ENCODE measurements around the gene KIR3DL2. TPM values are rescaled to one million over a fixed set of nuclear protein-coding genes. Genes with fewer than 3 reads are reported as not detected.
"Not testable (repeated sequence)": the region's sequence is repeated elsewhere in the genome, so short reads cannot be mapped to it uniquely, and the experiment has no call there.

KIR3DL2 gene
- total and polyA plus RNA-seq, 4 donors, result 0.20 TPM; not detected in 3

- Histone ChIP-seq H3K4me3 (ENCODE audit: low read length in 2 of 2) (no peak overlapping the region), H3K27me3 (ENCODE audit: control insufficient read depth in 1 of 2, insufficient read depth in 2 of 2, low read length in 1 of 2) (no peaks in the 10 kb centered on the region), H3K27ac (ENCODE audit: low read depth in 1 of 2, low read length in 2 of 2) (no peak overlapping the region), H3K9me3 (ENCODE audit: control insufficient read depth, low read length) (peaks cover 2% of the 10 kb centered on the region), H3K36me3 (ENCODE audit: control insufficient read depth in 1 of 2, insufficient read depth in 2 of 2, low read length in 1 of 2) (no peaks in the 10 kb centered on the region), H3K4me1 (ENCODE audit: control insufficient read depth in 1 of 2, insufficient read depth in 2 of 2, low read length in 2 of 2) (no peaks in the 10 kb centered on the region)
- 82 to 83% methylated on average over 15 of the region's 15 CpGs for WGBS, 2 donors
- intact Hi-C loops (cut with DNase I), result no loop called here
- DNase-seq (no peak), ATAC-seq (ENCODE audit: low FRiP score) (no peak)
Observed at GRCh38 chr19:54817670-54818536, 32.3 kb upstream of the KIR3DL2 start.

GRCh38 chr19:54824416-54824815 is 25.8 kb upstream of the KIR3DL2 start:
- H3K4me1 ChIP-seq (ENCODE audit: control insufficient read depth in 1 of 2, insufficient read depth in 2 of 2, low read length in 2 of 2); DNase-seq; H3K9me3 ChIP-seq (ENCODE audit: control insufficient read depth, low read length); H3K36me3 ChIP-seq (ENCODE audit: control insufficient read depth in 1 of 2, insufficient read depth in 2 of 2, low read length in 1 of 2); ATAC-seq (ENCODE audit: low FRiP score); H3K27ac ChIP-seq (ENCODE audit: low read depth in 1 of 2, low read length in 2 of 2); H3K4me3 ChIP-seq (ENCODE audit: low read length in 2 of 2); H3K27me3 ChIP-seq (ENCODE audit: control insufficient read depth in 1 of 2, insufficient read depth in 2 of 2, low read length in 1 of 2); intact Hi-C loops (cut with DNase I): not testable (repeated sequence)
- 54 to 87% methylated on average over 4 of the region's 4 CpGs for WGBS, 2 donors

- H3K4me3 ChIP-seq (ENCODE audit: low read length in 2 of 2); H3K4me1 ChIP-seq (ENCODE audit: control insufficient read depth in 1 of 2, insufficient read depth in 2 of 2, low read length in 2 of 2); intact Hi-C loops (cut with DNase I); H3K9me3 ChIP-seq (ENCODE audit: control insufficient read depth, low read length); ATAC-seq (ENCODE audit: low FRiP score); H3K27ac ChIP-seq (ENCODE audit: low read depth in 1 of 2, low read length in 2 of 2); DNase-seq; H3K27me3 ChIP-seq (ENCODE audit: control insufficient read depth in 1 of 2, insufficient read depth in 2 of 2, low read length in 1 of 2); H3K36me3 ChIP-seq (ENCODE audit: control insufficient read depth in 1 of 2, insufficient read depth in 2 of 2, low read length in 1 of 2): not testable (repeated sequence)
- 65 to 68% methylated on average over 7 of the region's 7 CpGs for WGBS, 2 donors
Observed at GRCh38 chr19:54825326-54825725, 24.9 kb upstream of the KIR3DL2 start.

- 74% methylated on average over 6 to 8 of the region's 8 CpGs for WGBS, 2 donors
- H3K9me3 ChIP-seq (ENCODE audit: control insufficient read depth, low read length); DNase-seq; intact Hi-C loops (cut with DNase I); H3K27me3 ChIP-seq (ENCODE audit: control insufficient read depth in 1 of 2, insufficient read depth in 2 of 2, low read length in 1 of 2); ATAC-seq (ENCODE audit: low FRiP score); H3K27ac ChIP-seq (ENCODE audit: low read depth in 1 of 2, low read length in 2 of 2); H3K36me3 ChIP-seq (ENCODE audit: control insufficient read depth in 1 of 2, insufficient read depth in 2 of 2, low read length in 1 of 2); H3K4me3 ChIP-seq (ENCODE audit: low read length in 2 of 2); H3K4me1 ChIP-seq (ENCODE audit: control insufficient read depth in 1 of 2, insufficient read depth in 2 of 2, low read length in 2 of 2): not testable (repeated sequence)
Observed at GRCh38 chr19:54828064-54828463, 22.2 kb upstream of the KIR3DL2 start.

- H3K9me3 ChIP-seq (ENCODE audit: control insufficient read depth, low read length); H3K4me1 ChIP-seq (ENCODE audit: control insufficient read depth in 1 of 2, insufficient read depth in 2 of 2, low read length in 2 of 2); H3K27me3 ChIP-seq (ENCODE audit: control insufficient read depth in 1 of 2, insufficient read depth in 2 of 2, low read length in 1 of 2); DNase-seq; intact Hi-C loops (cut with DNase I); H3K27ac ChIP-seq (ENCODE audit: low read depth in 1 of 2, low read length in 2 of 2); H3K4me3 ChIP-seq (ENCODE audit: low read length in 2 of 2); ATAC-seq (ENCODE audit: low FRiP score); H3K36me3 ChIP-seq (ENCODE audit: control insufficient read depth in 1 of 2, insufficient read depth in 2 of 2, low read length in 1 of 2): not testable (repeated sequence)
- 81 to 90% methylated on average over 14 of the region's 14 CpGs for WGBS, 2 donors
Observed at GRCh38 chr19:54832496-54832895, 17.7 kb upstream of the KIR3DL2 start, which contains the start of gene KIR2DS4. Gene KIR2DS4, plus strand, starts transcription at chr19:54832676.

GRCh38 chr19:54835126-54835525 is 15.1 kb upstream of the KIR3DL2 start:
- DNase-seq; H3K27ac ChIP-seq (ENCODE audit: low read depth in 1 of 2, low read length in 2 of 2); H3K9me3 ChIP-seq (ENCODE audit: control insufficient read depth, low read length); intact Hi-C loops (cut with DNase I); H3K27me3 ChIP-seq (ENCODE audit: control insufficient read depth in 1 of 2, insufficient read depth in 2 of 2, low read length in 1 of 2); H3K4me3 ChIP-seq (ENCODE audit: low read length in 2 of 2); H3K36me3 ChIP-seq (ENCODE audit: control insufficient read depth in 1 of 2, insufficient read depth in 2 of 2, low read length in 1 of 2); ATAC-seq (ENCODE audit: low FRiP score); H3K4me1 ChIP-seq (ENCODE audit: control insufficient read depth in 1 of 2, insufficient read depth in 2 of 2, low read length in 2 of 2): not testable (repeated sequence)
- WGBS, 2 donors, result 71 to 80% methylated on average over 5 of the region's 5 CpGs

- H3K27me3 ChIP-seq (ENCODE audit: control insufficient read depth in 1 of 2, insufficient read depth in 2 of 2, low read length in 1 of 2); DNase-seq; H3K4me1 ChIP-seq (ENCODE audit: control insufficient read depth in 1 of 2, insufficient read depth in 2 of 2, low read length in 2 of 2); intact Hi-C loops (cut with DNase I); H3K36me3 ChIP-seq (ENCODE audit: control insufficient read depth in 1 of 2, insufficient read depth in 2 of 2, low read length in 1 of 2); H3K4me3 ChIP-seq (ENCODE audit: low read length in 2 of 2); H3K27ac ChIP-seq (ENCODE audit: low read depth in 1 of 2, low read length in 2 of 2); H3K9me3 ChIP-seq (ENCODE audit: control insufficient read depth, low read length); ATAC-seq (ENCODE audit: low FRiP score): not testable (repeated sequence)
- 40 to 61% methylated on average over 2 of the region's 2 CpGs for WGBS, 2 donors
Observed at GRCh38 chr19:54837522-54837921, 12.7 kb upstream of the KIR3DL2 start.

GRCh38 chr19:54843171-54843570 is 7.1 kb upstream of the KIR3DL2 start:
- DNase-seq; H3K9me3 ChIP-seq (ENCODE audit: control insufficient read depth, low read length); intact Hi-C loops (cut with DNase I); H3K4me1 ChIP-seq (ENCODE audit: control insufficient read depth in 1 of 2, insufficient read depth in 2 of 2, low read length in 2 of 2); H3K36me3 ChIP-seq (ENCODE audit: control insufficient read depth in 1 of 2, insufficient read depth in 2 of 2, low read length in 1 of 2); H3K4me3 ChIP-seq (ENCODE audit: low read length in 2 of 2); ATAC-seq (ENCODE audit: low FRiP score); H3K27ac ChIP-seq (ENCODE audit: low read depth in 1 of 2, low read length in 2 of 2); H3K27me3 ChIP-seq (ENCODE audit: control insufficient read depth in 1 of 2, insufficient read depth in 2 of 2, low read length in 1 of 2): not testable (repeated sequence)
- 67 to 69% methylated on average over 8 of the region's 8 CpGs for WGBS, 2 donors

GRCh38 chr19:54850930-54851329 is 687 bp downstream of the KIR3DL2 start:
- no peak overlapping the region for H3K27ac ChIP-seq (ENCODE audit: low read depth in 1 of 2, low read length in 2 of 2)
- H3K4me3 ChIP-seq (ENCODE audit: low read length in 2 of 2), result no peak overlapping the region
- DNase-seq, result no peak
- no peaks in the 10 kb centered on the region for H3K4me1 ChIP-seq (ENCODE audit: control insufficient read depth in 1 of 2, insufficient read depth in 2 of 2, low read length in 2 of 2)
- ATAC-seq (ENCODE audit: low FRiP score), result no peak
- WGBS, 2 donors, result 38 to 59% methylated on average over 2 of the region's 2 CpGs
- H3K9me3 ChIP-seq (ENCODE audit: control insufficient read depth, low read length), result peaks cover 5% of the 10 kb centered on the region
- H3K27me3 ChIP-seq (ENCODE audit: control insufficient read depth in 1 of 2, insufficient read depth in 2 of 2, low read length in 1 of 2), result no peaks in the 10 kb centered on the region
- intact Hi-C loops (cut with DNase I), result no loop called here
- H3K36me3 ChIP-seq (ENCODE audit: control insufficient read depth in 1 of 2, insufficient read depth in 2 of 2, low read length in 1 of 2), result no peaks in the 10 kb centered on the region

Data from aorta (tissue), 5 donors.